Stimulated activated CD8-positive, alpha-beta memory T cell treated with anti-CD3 and anti-CD28 coated beads, Interleukin-7, amount 100 ng/mL, for 24 hours (primary cell): ENCODE data around the gene MLLT1.

Experiments
- DNase-seq: peaks from one replicate; pipeline ENCODE4 v3.0.0-alpha.2; 2020; ENCODE audit warnings: low read depth

The MLLT1 gene

GRCh38 chr19:6210721-6211600, 68.8 kb downstream of the MLLT1 start:
- DNase-seq, result no peak

GRCh38 chr19:6210091-6210490, 69.7 kb downstream of the MLLT1 start:
- no peak for DNase-seq

- DNase-seq, result no peak
These were observed 70.1 kb downstream of the MLLT1 start for GRCh38 chr19:6209680-6210079.

GRCh38 chr19:6209233-6209632, 70.5 kb downstream of the MLLT1 start:
- DNase-seq, result no peak

- no peak for DNase-seq
These were observed 74.7 kb downstream of the MLLT1 start for GRCh38 chr19:6204866-6205723.

- DNase-seq, result no peak
These were observed 75.6 kb downstream of the MLLT1 start for GRCh38 chr19:6204212-6204611.

GRCh38 chr19:6199240-6199994, 80.4 kb downstream of the MLLT1 start:
- DNase-seq, result peak; percentile 98

- DNase-seq, result no peak
These were observed 80.9 kb downstream of the MLLT1 start for GRCh38 chr19:6198896-6199239.

GRCh38 chr19:6196361-6196760, 83.4 kb downstream of the MLLT1 start:
- no peak for DNase-seq

- no peak for DNase-seq
These were observed 91.0 kb downstream of the MLLT1 start for GRCh38 chr19:6188811-6189210.

GRCh38 chr19:6187374-6187773, 92.4 kb downstream of the MLLT1 start:
- DNase-seq, result no peak

GRCh38 chr19:6185835-6186834, 93.6 kb downstream of the MLLT1 start:
- DNase-seq, result no peak

- no peak for DNase-seq
These were observed 94.5 kb downstream of the MLLT1 start for GRCh38 chr19:6185093-6185834.

- no peak for DNase-seq
These were observed 98.7 kb downstream of the MLLT1 start for GRCh38 chr19:6181119-6181518.

GRCh38 chr19:6173190-6173589, 106.6 kb downstream of the MLLT1 start:
- no peak for DNase-seq

GRCh38 chr19:6172074-6172863, 107.5 kb downstream of the MLLT1 start:
- DNase-seq, result no peak

- no peak for DNase-seq
These were observed 112.7 kb downstream of the MLLT1 start for GRCh38 chr19:6167115-6167514.

- DNase-seq, result no peak
These were observed 114.8 kb downstream of the MLLT1 start for GRCh38 chr19:6164906-6165531.

GRCh38 chr19:6161271-6161850, 118.4 kb downstream of the MLLT1 start:
- peak; percentile 2 for DNase-seq
